Measurements from ENCODE around the gene HOXC9.

Gene HOXC9

GRCh38 chr12:53990311-53991076 lies 9.5 kb upstream of the HOXC9 start:
- Histone ChIP-seq H3K9me3 (ENCODE audit: control insufficient read depth, low read length) (no peaks in the 10 kb centered on the region), H3K4me3 (ENCODE audit: insufficient read depth, low read depth, low read length) (no peak overlapping the region), H3K36me3 (ENCODE audit: control insufficient read depth, insufficient read depth, low read length) (no peaks in the 10 kb centered on the region), H3K27ac (ENCODE audit: insufficient read depth, low read depth, low read length, poor library complexity, severe bottlenecking) (no peak overlapping the region), H3K4me1 (ENCODE audit: control insufficient read depth, insufficient read depth, low read length) (no peaks in the 10 kb centered on the region), H3K27me3 (ENCODE audit: control insufficient read depth, insufficient read depth, low read length, poor library complexity, severe bottlenecking) (peaks cover 100% of the 10 kb centered on the region)
- 19 to 21% methylated on average over 27 of the region's 27 CpGs for WGBS, 2 experiments

GRCh38 chr12:53991077-53991460 lies 8.9 kb upstream of the HOXC9 start:
- H3K36me3 ChIP-seq (ENCODE audit: control insufficient read depth, insufficient read depth, low read length) = no peaks in the 10 kb centered on the region
- H3K27ac ChIP-seq (ENCODE audit: insufficient read depth, low read depth, low read length, poor library complexity, severe bottlenecking) = no peak overlapping the region
- no peak overlapping the region for H3K4me3 ChIP-seq (ENCODE audit: insufficient read depth, low read depth, low read length)
- 6 to 8% methylated on average over 8 of the region's 8 CpGs for WGBS, 2 experiments
- no peaks in the 10 kb centered on the region for H3K4me1 ChIP-seq (ENCODE audit: control insufficient read depth, insufficient read depth, low read length)
- H3K27me3 ChIP-seq (ENCODE audit: control insufficient read depth, insufficient read depth, low read length, poor library complexity, severe bottlenecking) = peaks cover 100% of the 10 kb centered on the region
- no peaks in the 10 kb centered on the region for H3K9me3 ChIP-seq (ENCODE audit: control insufficient read depth, low read length)

- Histone ChIP-seq H3K9me3 (ENCODE audit: control insufficient read depth, low read length) (no peaks in the 10 kb centered on the region), H3K36me3 (ENCODE audit: control insufficient read depth, insufficient read depth, low read length) (no peaks in the 10 kb centered on the region), H3K27me3 (ENCODE audit: control insufficient read depth, insufficient read depth, low read length, poor library complexity, severe bottlenecking) (peaks cover 100% of the 10 kb centered on the region), H3K4me1 (ENCODE audit: control insufficient read depth, insufficient read depth, low read length) (no peaks in the 10 kb centered on the region), H3K4me3 (ENCODE audit: insufficient read depth, low read depth, low read length) (no peak overlapping the region), H3K27ac (ENCODE audit: insufficient read depth, low read depth, low read length, poor library complexity, severe bottlenecking) (no peak overlapping the region)
- 46 to 52% methylated on average over 7 of the region's 7 CpGs for WGBS, 2 experiments
Measured at GRCh38 chr12:53992377-53992889, 7.5 kb upstream of the HOXC9 start.

GRCh38 chr12:53993162-53994008 lies 6.6 kb upstream of the HOXC9 start:
- 33 to 51% methylated on average over 12 to 18 of the region's 18 CpGs for WGBS, 2 experiments
- no peaks in the 10 kb centered on the region for H3K4me1 ChIP-seq (ENCODE audit: control insufficient read depth, insufficient read depth, low read length)
- H3K36me3 ChIP-seq (ENCODE audit: control insufficient read depth, insufficient read depth, low read length) = no peaks in the 10 kb centered on the region
- no peak overlapping the region for H3K4me3 ChIP-seq (ENCODE audit: insufficient read depth, low read depth, low read length)
- no peak overlapping the region for H3K27ac ChIP-seq (ENCODE audit: insufficient read depth, low read depth, low read length, poor library complexity, severe bottlenecking)
- no peaks in the 10 kb centered on the region for H3K9me3 ChIP-seq (ENCODE audit: control insufficient read depth, low read length)
- peaks cover 100% of the 10 kb centered on the region for H3K27me3 ChIP-seq (ENCODE audit: control insufficient read depth, insufficient read depth, low read length, poor library complexity, severe bottlenecking)

GRCh38 chr12:53994009-53994263 lies 6.0 kb upstream of the HOXC9 start:
- no peaks in the 10 kb centered on the region for H3K9me3 ChIP-seq (ENCODE audit: control insufficient read depth, low read length)
- no peaks in the 10 kb centered on the region for H3K4me1 ChIP-seq (ENCODE audit: control insufficient read depth, insufficient read depth, low read length)
- no peaks in the 10 kb centered on the region for H3K36me3 ChIP-seq (ENCODE audit: control insufficient read depth, insufficient read depth, low read length)
- H3K4me3 ChIP-seq (ENCODE audit: insufficient read depth, low read depth, low read length) = no peak overlapping the region
- peaks cover 100% of the 10 kb centered on the region for H3K27me3 ChIP-seq (ENCODE audit: control insufficient read depth, insufficient read depth, low read length, poor library complexity, severe bottlenecking)
- H3K27ac ChIP-seq (ENCODE audit: insufficient read depth, low read depth, low read length, poor library complexity, severe bottlenecking) = no peak overlapping the region
- 12 to 14% methylated on average over 19 of the region's 19 CpGs for WGBS, 2 experiments

GRCh38 chr12:53994264-53995001 lies 5.5 kb upstream of the HOXC9 start:
- no peak overlapping the region for H3K27ac ChIP-seq (ENCODE audit: insufficient read depth, low read depth, low read length, poor library complexity, severe bottlenecking)
- peaks cover 100% of the 10 kb centered on the region for H3K27me3 ChIP-seq (ENCODE audit: control insufficient read depth, insufficient read depth, low read length, poor library complexity, severe bottlenecking)
- 5 to 6% methylated on average over 58 to 60 of the region's 60 CpGs for WGBS, 2 experiments
- no peaks in the 10 kb centered on the region for H3K9me3 ChIP-seq (ENCODE audit: control insufficient read depth, low read length)
- no peaks in the 10 kb centered on the region for H3K36me3 ChIP-seq (ENCODE audit: control insufficient read depth, insufficient read depth, low read length)
- H3K4me1 ChIP-seq (ENCODE audit: control insufficient read depth, insufficient read depth, low read length) = no peaks in the 10 kb centered on the region
- no peak overlapping the region for H3K4me3 ChIP-seq (ENCODE audit: insufficient read depth, low read depth, low read length)

- Histone ChIP-seq H3K36me3 (ENCODE audit: control insufficient read depth, insufficient read depth, low read length) (no peaks in the 10 kb centered on the region), H3K27ac (ENCODE audit: insufficient read depth, low read depth, low read length, poor library complexity, severe bottlenecking) (no peak overlapping the region), H3K9me3 (ENCODE audit: control insufficient read depth, low read length) (no peaks in the 10 kb centered on the region), H3K27me3 (ENCODE audit: control insufficient read depth, insufficient read depth, low read length, poor library complexity, severe bottlenecking) (peaks cover 100% of the 10 kb centered on the region), H3K4me3 (ENCODE audit: insufficient read depth, low read depth, low read length) (no peak overlapping the region), H3K4me1 (ENCODE audit: control insufficient read depth, insufficient read depth, low read length) (peaks cover 3% of the 10 kb centered on the region)
- WGBS, 2 experiments = 4 to 5% methylated on average over 17 of the region's 17 CpGs
Measured at GRCh38 chr12:53995002-53995377, 5.0 kb upstream of the HOXC9 start.

- Histone ChIP-seq H3K9me3 (ENCODE audit: control insufficient read depth, low read length) (no peaks in the 10 kb centered on the region), H3K4me3 (ENCODE audit: insufficient read depth, low read depth, low read length) (no peak overlapping the region), H3K27ac (ENCODE audit: insufficient read depth, low read depth, low read length, poor library complexity, severe bottlenecking) (no peak overlapping the region), H3K36me3 (ENCODE audit: control insufficient read depth, insufficient read depth, low read length) (no peaks in the 10 kb centered on the region), H3K4me1 (ENCODE audit: control insufficient read depth, insufficient read depth, low read length) (peaks cover 3% of the 10 kb centered on the region), H3K27me3 (ENCODE audit: control insufficient read depth, insufficient read depth, low read length, poor library complexity, severe bottlenecking) (peaks cover 100% of the 10 kb centered on the region)
- WGBS, 2 experiments = 2% methylated on average over 48 of the region's 48 CpGs
Measured at GRCh38 chr12:53995378-53996239, 4.4 kb upstream of the HOXC9 start.

- Histone ChIP-seq H3K4me3 (ENCODE audit: insufficient read depth, low read depth, low read length) (no peak overlapping the region), H3K27ac (ENCODE audit: insufficient read depth, low read depth, low read length, poor library complexity, severe bottlenecking) (no peak overlapping the region), H3K4me1 (ENCODE audit: control insufficient read depth, insufficient read depth, low read length) (peaks cover 3% of the 10 kb centered on the region), H3K36me3 (ENCODE audit: control insufficient read depth, insufficient read depth, low read length) (no peaks in the 10 kb centered on the region), H3K27me3 (ENCODE audit: control insufficient read depth, insufficient read depth, low read length, poor library complexity, severe bottlenecking) (peaks cover 100% of the 10 kb centered on the region), H3K9me3 (ENCODE audit: control insufficient read depth, low read length) (no peaks in the 10 kb centered on the region)
- 13 to 17% methylated on average over 29 of the region's 29 CpGs for WGBS, 2 experiments
Measured at GRCh38 chr12:53996240-53997203, 3.4 kb upstream of the HOXC9 start.

Measured in ectodermal cell (in vitro differentiated cells).